GM21619 (cell line): ENCODE measurements around the gene CUL4A.
A peak's percentile ranks its signal among the peaks of the same experiment; 100 is the strongest.

Source experiments
- ATAC-seq: cut with Tn5 transposase; IDR thresholded peaks from one replicate; pipeline ENCODE4 v1.9.1; 2021; ENCODE audit not compliant: unreplicated experiment

CUL4A gene

DNA sequence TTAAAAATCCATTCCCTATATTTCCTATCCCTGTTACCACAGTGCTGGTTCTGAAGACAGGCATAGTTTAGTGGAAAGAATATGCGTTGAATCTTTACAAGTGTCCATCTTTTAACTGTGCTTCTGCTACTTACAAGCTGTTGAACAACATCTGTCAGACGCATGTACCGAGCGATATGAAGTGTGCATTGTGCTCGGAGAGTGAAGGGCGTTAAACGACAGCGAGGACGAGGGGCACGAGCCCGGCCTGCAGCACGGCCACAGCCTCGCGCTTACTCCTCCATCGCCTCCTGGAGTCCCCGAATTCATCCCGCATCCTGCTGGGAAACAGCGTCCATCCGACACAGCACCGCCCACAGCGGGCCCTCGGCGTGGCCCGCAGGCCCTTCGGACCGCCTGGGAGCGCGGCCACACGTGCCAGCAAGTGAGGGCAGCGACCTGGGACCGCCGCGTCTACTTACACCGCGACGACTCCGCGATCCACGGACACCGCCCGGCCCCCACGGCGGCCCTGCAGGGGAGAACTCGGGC is 1.5 kb upstream of the CUL4A start:
- peak; percentile 11 for ATAC-seq

DNA sequence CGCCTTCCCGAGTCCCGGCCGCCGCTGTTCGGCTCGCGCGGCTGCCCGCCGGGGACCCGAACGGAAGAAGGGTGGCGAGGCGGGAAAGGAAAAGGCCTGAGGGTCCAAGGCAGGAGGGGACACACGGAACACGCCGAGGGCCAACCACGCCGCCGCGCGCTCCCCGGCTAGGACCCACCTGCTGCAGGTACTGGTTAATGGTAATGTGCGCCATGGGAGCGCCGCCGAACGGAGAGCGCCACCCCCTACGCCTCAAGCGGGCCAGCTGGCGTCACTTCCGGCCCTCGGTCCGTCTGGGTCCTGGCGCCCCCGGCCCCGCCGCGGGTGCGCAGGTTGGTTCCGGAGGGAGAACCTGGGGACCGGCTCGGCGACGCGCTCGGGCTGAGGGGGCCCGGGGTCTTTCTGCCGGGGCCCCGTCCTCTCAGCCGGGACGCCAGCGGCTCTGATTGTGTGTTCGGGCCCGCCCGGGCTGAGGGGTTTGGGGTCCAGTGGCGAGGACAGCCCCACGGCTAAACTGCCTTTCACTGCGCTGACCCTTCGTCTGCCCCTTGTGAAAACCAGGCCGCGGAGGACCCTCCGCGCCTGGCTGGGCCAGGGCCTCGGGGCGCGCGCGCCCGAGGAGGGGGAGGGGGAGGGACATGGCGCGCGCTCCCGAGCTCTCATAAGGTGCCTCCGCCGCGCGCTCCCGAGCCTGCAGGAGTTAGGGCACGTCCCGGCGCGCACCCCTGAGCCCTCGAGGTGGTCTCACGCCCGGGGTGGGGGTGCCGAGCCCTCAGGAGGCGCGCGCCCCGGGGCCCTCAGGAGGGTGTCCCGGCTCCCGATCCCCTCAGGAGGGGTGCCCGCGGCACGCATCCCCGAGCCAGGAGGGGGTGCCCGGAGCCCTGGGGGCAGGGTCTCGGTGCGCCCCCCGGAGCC is 735 bp upstream of the CUL4A start, which contains the start of gene PCID2:
Gene PCID2 (minus strand): TSS at position 249 of the 915 bp plus-strand sequence. CDS start 35 bp downstream, at position 214.
- peak; percentile 71 for ATAC-seq

DNA sequence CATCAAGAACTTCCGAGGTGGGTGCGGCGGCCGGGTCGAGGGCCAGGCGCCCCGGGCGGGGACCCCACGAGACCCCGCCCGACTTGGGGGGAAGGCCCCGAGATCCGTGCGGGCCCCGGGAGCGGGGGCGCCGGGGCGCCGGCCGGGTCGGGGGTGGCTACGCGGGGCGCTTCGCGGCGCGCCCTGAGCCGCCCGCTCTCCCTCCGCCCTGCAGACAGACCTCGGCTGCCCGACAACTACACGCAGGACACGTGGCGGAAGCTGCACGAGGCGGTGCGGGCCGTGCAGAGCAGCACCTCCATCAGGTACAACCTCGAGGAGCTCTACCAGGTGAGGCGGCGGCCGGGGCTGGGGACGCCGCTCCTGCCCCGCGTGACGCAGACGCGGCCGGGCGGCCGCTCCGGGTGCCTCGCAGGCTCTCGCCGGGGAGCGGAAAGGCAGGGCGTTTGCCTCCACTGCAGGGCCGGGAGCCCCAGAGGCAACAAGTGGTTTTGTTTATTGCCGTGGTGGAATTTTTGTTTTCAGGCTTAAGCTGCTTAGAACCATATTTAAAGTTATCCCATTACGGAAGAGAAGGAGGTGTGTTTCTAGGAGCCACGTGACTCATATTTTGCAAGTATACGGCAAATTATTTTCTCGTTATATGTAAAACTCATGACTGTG is 477 bp downstream of the CUL4A start:
- ATAC-seq = peak; percentile 35

DNA sequence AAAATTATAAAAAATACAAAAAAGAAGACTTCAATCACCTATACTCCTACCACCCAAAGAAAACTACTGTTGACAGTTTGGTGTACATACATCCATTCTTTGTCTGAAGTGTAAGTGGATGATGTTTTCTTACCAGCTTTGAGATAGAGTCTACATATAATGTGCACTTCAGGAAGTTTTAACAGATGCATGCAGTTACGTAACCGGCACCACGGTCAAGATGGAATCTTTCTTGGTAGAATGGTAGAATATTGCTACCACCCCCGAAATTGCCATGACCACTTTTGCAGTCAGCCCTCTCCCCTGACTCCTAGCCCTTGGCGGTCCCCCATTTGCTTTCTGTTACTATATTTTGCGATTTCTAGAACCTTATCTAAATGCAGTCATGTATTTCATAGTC is 1.4 kb downstream of the CUL4A start:
- no peak for ATAC-seq

DNA sequence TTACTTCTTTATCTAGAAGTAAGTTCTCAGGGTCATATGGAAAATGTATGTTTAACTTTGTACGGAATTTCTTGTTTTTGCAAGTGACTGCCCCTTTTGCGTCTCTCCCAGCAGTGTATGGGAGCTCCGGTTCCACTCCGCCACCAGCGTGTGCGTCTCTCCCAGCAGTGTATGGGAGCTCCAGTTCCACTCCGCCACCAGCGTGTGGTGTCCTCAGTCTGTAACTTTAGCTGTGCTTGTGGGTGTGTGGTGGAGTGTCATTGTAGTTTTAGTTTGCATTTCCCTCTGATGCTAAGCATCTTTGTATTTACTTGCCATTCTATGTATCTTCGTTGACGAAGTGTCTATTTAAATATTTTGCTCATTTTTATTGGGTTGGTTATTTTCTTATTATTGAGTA is 2.4 kb downstream of the CUL4A start:
- ATAC-seq = no peak

DNA sequence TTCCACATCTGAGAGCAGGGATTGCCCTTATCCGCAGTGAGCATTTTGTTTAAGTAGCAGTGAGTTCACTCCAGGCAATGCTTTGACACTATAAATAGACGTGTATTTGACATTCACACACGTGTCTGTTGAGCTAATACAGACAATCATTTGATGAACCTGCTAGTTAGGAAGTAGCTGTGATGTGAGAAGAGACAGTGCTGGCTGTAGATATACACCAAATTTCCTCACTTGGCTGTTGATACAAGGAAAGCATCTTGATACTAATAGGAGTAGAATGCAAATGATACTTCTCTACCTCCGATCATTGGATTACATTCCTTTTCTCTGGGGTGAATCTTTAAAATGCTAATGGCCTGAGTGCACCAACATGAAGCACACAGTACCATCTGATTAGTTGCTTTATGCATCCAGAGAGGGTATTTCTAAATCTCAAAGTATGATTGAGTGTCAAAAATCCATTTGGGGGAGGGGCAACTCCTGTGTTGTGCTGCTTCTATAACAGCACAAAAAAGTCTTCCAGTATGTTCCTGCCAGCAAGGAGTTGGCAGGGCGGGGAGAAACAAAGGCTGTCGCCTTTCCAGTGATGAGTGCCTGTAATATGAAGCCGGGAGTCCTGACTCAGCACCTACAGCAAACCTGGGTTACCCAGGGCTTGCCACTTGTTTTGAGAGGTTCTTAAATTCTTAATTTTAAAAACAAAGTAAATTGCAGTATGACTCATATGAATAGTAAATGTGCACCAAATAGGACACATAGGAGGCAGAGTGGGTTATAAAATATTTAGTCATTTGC is 7.0 kb downstream of the CUL4A start:
- no peak for ATAC-seq

DNA sequence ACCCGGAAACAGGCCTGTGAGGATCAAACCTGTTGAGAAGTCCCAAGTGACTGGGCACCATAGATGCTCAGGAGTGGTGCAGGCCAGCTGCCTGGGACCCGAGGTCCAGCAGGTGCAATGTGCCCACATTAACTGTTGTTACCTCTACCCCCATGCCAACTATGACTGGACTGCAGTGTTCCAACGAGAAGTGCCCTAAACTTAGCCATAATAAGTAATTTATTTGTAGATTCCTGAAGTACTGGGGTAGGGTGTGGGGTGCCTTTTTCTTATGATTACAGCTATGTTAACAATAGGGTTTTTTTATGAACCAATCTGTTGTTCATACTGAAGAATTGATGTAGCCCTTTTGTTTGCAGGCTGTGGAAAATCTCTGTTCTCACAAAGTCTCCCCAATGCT is 9.2 kb downstream of the CUL4A start:
- no peak for ATAC-seq

DNA sequence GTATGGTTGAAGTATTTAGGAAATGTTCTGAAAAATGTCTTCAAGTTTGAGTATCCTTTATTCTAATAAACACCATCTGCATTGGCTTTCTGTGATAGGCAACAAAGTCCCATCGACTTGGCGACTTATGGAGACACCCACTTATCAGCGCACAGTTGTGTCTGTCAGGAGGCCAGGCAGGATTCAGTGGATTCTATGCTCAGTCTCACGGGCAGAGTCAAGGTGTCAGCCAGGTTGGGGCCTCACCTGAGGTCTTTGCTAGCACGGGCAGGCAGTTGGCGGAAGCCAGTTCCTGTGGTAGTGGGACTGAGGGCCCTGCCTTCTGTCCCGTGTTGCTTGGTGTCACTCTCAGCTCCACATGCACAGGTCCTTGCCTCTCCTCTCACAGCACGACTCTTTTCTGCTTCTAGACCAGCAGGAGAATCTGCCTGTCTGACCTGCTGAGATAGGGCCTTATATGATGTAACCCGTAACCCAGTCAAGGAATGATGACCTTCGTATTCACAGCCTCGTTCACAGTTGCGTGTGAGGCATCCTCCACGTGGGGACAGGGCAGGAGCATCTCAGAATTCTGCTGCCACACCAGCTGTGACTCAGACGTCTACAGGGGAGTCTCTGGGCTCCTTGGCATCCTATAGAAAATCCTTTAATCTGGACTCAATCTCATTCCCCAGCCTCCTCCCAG is 10.0 kb downstream of the CUL4A start:
- no peak for ATAC-seq

DNA sequence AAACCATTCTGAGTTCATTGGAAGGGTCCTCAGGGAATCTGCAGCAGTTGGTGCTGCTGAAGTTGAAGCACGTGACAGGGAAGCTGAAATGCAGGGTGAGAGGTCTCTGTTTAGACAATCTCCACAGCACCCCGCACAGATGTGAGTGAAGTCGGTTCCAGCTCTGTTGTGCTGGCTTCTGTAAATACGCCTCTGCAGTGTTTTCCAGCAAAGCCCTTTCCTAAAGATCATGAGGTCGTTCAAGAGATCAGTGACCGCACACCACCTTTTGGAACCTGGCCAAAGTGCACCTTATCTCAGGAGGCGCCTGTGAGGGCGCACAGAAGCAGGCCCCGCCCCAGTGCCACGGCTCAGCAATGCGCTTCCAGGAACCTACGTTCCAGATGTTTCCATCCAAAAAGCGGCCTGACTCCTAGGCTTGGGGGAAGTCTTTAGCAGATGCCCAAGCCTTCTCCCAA is 10.8 kb downstream of the CUL4A start:
- ATAC-seq = no peak

DNA sequence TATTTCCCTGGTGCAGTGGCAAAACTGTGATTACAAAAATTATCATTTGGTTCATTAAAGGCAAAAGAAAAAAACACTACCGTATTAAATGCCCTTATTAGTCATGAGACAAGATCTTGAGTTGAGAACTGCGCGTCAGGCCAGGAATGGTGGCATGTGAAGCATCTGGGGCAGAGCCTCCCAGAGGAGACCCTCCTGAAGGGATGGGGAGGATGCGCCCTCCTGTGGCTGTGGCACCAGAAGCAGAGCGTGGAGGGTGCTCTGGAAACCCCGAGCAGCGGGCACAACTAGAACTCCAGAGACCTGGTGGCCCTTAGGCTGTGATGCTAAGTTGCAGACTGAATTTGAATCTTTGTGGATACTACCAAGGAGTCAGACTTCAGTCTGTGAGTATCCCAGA is 11.5 kb downstream of the CUL4A start:
- no peak for ATAC-seq

DNA sequence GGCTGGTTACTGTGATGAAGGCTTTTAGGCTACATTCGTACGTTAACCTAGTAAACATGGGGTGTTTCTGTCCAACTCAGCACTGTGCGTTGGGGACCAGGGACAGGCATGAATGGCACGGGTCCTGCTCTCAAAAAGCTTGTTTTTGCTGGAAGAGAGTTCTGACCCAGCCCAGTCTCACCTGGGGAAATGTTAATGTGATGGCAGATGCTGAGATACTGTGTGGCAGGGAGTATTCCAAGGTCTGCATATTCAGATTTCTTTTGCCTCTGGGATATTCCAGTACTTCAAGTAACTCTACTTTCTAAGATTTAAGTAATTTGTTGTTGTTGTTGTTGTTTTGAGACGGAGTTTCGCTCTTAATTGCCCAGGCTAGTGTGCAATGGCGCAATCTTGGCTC is 13.7 kb downstream of the CUL4A start:
- ATAC-seq = no peak

DNA sequence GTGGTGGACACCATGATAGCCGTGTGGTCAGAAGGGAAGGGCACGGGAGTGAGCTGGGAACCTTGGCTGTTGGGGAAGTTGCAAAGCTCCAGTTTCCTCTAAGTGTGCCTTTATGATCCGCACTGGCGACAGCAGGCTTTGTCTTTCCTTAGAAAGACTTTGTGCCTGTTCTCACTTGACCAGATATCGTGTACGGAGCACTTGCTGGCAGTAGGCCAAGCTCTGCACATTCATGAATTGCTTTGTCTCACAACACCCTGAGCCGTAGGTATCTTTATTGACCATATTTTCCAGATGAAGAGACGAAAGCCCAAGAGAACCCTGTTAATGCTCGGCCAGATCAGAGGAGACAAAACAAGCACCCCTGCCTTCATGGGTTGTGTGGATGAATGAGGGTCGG is 15.1 kb downstream of the CUL4A start:
- ATAC-seq = no peak

DNA sequence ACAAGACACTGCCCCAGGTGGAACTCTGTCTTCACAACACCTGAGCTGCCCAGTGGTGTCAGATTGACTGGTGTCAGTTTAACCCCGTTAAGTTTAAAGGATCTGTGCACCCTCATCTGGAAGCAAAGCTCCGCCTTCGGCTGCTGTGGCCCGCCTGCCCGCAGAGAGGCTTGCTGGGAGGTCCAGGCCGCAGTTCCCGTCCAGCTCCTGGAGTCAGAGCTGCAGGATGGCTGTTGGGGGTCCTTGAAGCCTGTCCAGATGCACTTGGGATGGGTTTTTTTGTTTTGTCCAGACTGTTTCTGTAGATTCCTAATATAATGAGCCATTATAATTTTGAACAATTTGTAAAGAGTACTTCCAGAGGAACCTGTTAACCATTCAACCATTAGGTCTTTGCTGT is 16.1 kb downstream of the CUL4A start:
- ATAC-seq = no peak

DNA sequence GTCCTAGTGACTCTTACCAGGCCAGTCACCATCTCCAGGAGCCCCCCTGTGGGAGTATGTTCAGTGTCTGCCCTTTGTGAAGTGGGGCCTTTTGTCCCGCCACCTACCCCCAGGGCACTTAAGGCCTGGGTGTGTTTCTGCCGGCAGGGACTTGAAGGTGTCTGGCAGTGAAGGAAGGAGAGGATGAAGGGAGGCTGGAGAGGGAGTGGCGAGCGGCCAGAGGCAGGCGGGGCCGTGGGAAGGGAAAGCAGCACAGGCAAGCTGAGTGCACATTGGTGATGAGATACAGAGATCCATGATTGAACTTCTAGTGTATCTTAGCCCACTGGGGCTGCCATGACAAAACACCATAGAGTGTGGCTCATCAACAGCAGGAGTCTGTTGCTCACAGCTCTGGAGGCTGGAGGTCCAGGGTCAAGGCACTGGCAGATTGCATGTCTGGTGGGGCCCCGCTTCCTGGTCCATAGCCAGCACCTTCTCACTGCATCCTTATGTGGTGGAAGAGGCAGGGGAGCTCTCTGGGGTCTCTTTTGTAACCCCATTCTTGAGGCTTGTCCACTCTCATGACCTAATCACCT is 17.5 kb downstream of the CUL4A start:
- no peak for ATAC-seq

DNA sequence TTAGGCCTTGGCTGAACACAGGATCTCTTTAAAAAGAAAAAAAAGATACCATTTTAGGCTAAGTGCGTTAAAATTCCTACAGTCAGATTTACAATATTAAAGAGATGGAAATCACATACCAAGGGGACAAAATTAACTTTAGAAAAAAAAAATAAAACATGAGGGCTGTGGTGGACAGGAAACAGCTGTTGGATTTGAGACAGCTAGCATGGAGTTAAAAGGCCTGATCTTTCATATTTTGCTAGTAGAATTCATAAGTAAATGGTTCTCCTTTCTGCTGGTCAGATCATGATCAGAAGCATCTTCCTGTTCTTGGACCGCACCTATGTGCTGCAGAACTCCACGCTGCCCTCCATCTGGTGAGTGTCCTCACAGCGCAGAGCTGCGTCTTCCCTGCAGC is 19.7 kb downstream of the CUL4A start:
- ATAC-seq = no peak

DNA sequence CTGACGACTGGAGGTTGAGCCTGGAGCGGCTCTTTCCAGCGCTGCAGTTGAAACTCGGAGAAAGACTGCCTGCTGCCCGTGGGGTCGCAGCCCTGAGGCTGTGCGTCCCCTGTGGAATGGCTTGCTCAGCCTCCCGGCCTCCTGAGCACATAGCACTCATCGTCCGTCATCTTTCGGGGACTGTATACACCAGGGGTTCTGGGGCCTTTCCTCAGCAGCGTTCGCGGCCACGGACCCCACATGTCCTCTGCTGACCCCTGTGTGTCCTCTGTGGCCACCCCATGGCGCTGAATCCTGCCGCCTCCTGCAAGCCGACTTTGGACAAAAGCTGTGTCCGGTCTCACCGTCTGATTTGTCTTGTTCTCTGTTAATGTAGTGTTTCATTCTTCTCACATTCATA is 20.4 kb downstream of the CUL4A start:
- ATAC-seq = no peak

DNA sequence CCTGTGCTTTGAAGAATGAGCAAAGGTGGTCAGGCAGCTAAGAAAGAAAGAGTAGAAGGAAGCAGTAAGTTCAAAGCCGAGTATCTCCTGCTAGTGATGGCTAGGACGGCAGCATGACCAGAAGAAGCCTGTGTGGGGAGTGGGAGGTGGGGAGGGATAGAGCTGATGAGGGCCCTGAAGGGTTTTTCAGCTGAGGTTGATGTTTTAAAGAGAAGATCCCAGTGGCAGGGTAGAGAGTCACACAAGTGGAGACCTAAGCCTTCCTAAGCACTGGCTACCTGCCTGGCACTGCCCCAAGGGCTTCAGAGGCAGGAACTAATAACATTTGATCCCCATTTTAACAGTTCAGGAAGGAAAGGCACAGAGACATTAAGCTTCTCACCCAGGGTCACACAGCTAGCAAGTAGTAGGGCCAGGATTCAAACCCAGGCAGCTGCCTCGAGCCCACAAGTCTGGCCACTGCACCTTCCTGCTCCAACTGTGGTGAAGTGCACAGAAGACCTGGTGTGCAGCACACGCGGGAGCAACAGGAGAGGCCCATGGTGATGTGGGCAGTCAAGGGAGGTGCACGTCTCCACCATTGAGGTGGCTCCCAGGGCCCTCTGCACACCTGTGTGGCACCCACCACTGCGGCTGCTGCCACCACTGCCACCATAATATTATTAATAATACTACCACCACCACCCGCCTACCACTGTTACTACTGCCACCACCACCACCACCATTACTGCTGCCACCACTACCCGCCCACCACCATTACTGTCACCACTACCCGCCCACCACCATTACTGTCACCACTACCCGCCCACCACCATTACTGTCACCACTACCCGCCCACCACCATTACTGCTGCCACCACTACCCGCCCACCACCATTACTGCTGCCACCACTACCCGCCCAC is 22.1 kb downstream of the CUL4A start:
- no peak for ATAC-seq

DNA sequence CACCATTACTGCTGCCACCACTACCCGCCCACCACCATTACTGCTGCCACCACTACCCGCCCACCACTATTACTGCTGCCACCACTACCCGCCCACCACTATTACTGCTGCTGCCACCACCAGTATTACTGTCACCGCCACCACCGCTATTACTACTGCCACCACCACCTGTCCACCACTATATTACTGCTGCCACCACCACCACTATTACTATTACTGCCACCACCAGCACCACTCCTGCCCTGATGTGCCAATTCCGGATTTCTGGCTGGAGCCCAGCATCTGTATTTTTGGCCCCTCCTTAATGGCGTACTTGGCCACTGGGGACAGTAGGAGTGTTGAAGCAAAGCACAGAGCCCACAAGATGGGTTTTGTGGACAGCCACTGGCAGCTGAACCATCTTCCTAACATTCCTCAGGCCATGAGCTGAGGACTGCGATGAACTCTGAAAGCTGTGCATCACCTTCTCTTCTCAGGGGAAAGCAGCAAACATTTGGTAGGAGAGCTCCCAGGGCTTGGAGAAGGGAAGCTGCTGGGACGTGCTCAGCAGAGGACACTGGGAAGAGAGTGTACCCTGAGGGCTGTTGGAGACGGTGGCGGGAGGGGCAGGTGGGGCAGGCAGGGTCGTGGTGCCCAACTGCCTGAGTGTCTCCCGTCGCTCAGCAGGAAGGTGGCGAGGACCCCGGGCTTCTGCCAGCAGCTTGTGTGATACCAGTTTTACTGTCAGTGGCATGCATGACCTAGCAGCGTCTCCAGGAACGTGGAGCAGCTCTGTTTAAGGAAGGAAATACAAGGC is 23.0 kb downstream of the CUL4A start:
- no peak for ATAC-seq
